ENCODE data around the gene NCS1. TPM values are rescaled to one million over a fixed set of nuclear protein-coding genes. Genes with fewer than 3 reads are reported as not detected.

The NCS1 gene
- polyA plus RNA-seq, 3 donors = not detected

DNA sequence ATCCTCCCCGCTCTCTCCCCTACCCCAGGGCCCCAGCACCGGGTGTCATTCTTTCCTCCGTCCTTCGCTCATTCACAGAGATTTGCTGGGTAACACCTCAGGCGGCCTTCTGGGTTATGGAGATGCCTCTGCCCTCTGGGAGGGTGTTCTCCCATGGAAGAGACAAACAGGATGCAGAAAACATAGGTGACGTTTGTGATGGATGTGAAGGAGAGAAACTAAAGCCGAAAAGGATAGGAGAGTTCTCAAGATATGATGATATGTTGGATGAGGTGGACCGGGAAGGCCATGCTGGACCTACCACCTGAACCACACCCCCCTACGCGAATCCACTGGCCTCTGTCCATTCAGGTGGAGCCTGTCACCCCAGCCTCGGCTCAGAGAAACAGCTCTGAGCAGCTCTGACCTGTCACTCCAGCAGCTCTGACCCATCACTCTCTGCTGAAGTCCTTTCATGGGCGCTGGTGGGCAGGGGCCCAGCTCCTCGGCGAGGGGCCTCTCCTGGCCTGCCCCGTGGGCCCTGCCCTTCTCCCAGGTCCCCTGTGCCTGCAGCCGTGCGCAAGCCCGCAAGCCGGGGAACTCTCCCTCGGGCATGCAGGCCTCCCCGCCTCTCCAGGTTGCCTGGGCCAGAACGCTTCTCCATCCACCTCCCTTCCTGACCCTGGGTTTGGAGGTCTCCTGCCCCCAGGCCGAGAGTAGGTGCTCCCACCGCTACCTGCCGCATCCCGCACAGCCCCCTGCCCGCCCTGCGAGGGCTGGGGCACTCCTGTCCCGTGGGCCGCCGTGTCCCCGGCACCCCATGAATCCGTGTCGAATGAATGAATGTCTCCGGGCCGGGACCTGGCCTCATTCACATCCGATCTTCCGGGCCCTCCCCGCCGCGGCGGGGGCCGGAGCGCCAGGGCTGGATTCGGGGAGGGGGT lies 717 bp upstream of the NCS1 start:
- no peak for DNase-seq
- Histone ChIP-seq H3K4me2 (replicated peaks; ENCODE audit: extremely low read depth, low read length, poor library complexity, severe bottlenecking) (peak overlapping the region; percentile 50), H3K36me3 (replicated peaks in 1 of 2; ENCODE audit: control insufficient read depth in 1 of 2, insufficient read depth in 2 of 2, low read length in 2 of 2) (no peaks in the 10 kb centered on the region), H4K20me1 (ENCODE audit: insufficient read depth, low read length) (no peaks in the 10 kb centered on the region), H3K9ac (ENCODE audit: insufficient read depth, low read length, poor library complexity, severe bottlenecking) (no peak overlapping the region), H3K27ac (ENCODE audit: low read depth in 1 of 2, low read length in 2 of 2) (no peak overlapping the region), H3K27me3 (ENCODE audit: control insufficient read depth in 2 of 2, insufficient read depth in 2 of 2, low read length in 2 of 2) (peaks cover 15 to 36% of the 10 kb centered on the region in 2 donors), H2AFZ (ENCODE audit: insufficient read depth, low read depth, low read length, poor library complexity, severe bottlenecking) (no peak overlapping the region), H3K4me1 (ENCODE audit: control insufficient read depth in 1 of 2, insufficient read depth in 2 of 2, low read length in 2 of 2) (peaks cover 0 to 4% of the 10 kb centered on the region in 2 donors), H3K9me3 (replicated peaks in 1 of 2; ENCODE audit: control insufficient read depth in 1 of 2, insufficient read depth in 1 of 2, low read length in 2 of 2) (no peaks in the 10 kb centered on the region), H3K79me2 (ENCODE audit: insufficient read depth, low read length) (no peaks in the 10 kb centered on the region), H3K4me3 (replicated peaks in 1 of 3; ENCODE audit: low read depth in 2 of 3, low read length in 3 of 3) (no peak overlapping the region)
- peak overlapping the region; percentile 20 to 64 for H3K4me3 Mint-ChIP-seq
- no peak for TF ChIP-seq CTCF (IDR thresholded peaks at IDR 0.05)
- H3K36me3 Mint-ChIP-seq = peaks cover 0 to 3% of the 10 kb centered on the region in 2 donors
- intact Hi-C loops (cut with micrococcal nuclease) = no loop called here
- peaks cover 3% of the 10 kb centered on the region for H3K4me1 Mint-ChIP-seq
- 48% methylated on average over 27 of the region's 45 CpGs for WGBS (ENCODE audit: insufficient coverage)
- H3K27ac Mint-ChIP-seq = peak overlapping the region in 1 of 7 donors; percentile 63
- peaks cover 43 to 64% (median 49%) of the 10 kb centered on the region in 3 donors for H3K27me3 Mint-ChIP-seq (ENCODE audit: low read depth in 3 of 3)
- peaks cover 0 to 15% (median 2%) of the 10 kb centered on the region in 7 donors for H3K9me3 Mint-ChIP-seq

DNA sequence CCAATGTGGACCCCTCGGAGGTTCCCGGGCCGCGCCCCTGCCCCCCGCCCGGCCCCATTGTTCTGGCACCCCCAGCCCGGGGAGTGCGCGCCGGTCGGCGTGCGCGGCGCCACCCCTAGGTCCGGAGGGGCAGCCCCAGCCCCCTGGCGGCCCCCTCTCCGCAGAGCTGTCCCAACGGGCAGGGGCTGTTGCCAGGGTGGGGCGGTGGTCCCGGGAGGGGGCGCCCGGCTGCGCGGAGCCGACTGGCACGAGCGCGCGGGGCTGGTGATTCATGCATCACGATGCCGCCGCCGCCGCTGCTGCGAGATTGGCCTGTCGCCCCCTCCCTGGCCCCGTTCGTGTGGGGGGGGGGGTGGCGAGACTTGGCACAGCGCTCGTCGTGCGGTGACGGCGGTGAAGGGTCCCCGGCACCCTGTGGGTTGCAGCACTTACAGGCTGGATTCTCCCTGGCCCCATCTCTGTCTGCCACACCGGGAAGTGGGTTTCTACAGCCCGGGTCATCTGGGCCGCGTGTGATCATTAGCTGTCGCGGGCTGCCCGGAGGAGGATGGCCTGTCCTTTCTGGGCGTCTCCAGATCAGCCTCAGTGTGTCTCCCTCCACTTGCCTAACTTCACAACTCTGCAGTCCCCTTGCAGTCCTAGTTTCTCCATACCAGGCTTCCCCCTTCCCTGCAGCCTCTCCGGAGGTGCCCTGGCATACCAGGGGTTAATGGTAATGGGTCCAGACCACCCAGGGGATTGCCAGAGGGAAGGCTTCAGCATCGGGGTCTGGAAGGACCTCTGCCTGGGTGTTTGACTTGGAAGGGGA lies 858 bp downstream of the NCS1 start:
- H3K9ac ChIP-seq (ENCODE audit: insufficient read depth, low read length, poor library complexity, severe bottlenecking) = no peak overlapping the region
- peaks cover 0 to 4% of the 10 kb centered on the region in 2 donors for H3K4me1 ChIP-seq (ENCODE audit: control insufficient read depth in 1 of 2, insufficient read depth in 2 of 2, low read length in 2 of 2)
- peak; percentile 14 to 42 (median 36) for DNase-seq
- no peak overlapping the region for H3K4me3 ChIP-seq (replicated peaks in 1 of 3; ENCODE audit: low read depth in 2 of 3, low read length in 3 of 3)
- Mint-ChIP-seq H3K9me3 (peaks cover 0 to 15% (median 2%) of the 10 kb centered on the region in 7 donors), H3K36me3 (peaks cover 0 to 3% of the 10 kb centered on the region in 2 donors), H3K27ac (peak overlapping the region in 1 of 7 donors; percentile 15), H3K4me3 (peak overlapping the region; percentile 43 to 82), H3K4me1 (peaks cover 3% of the 10 kb centered on the region), H3K27me3 (ENCODE audit: low read depth in 3 of 3) (peaks cover 43 to 58% (median 53%) of the 10 kb centered on the region in 3 donors)
- no peaks in the 10 kb centered on the region for H3K36me3 ChIP-seq (replicated peaks in 1 of 2; ENCODE audit: control insufficient read depth in 1 of 2, insufficient read depth in 2 of 2, low read length in 2 of 2)
- no peak overlapping the region for H2AFZ ChIP-seq (ENCODE audit: insufficient read depth, low read depth, low read length, poor library complexity, severe bottlenecking)
- H3K4me2 ChIP-seq (replicated peaks; ENCODE audit: extremely low read depth, low read length, poor library complexity, severe bottlenecking) = peak overlapping the region; percentile 22
- 1% methylated on average over 47 of the region's 57 CpGs for whole genome bisulfite sequencing (ENCODE audit: insufficient coverage)
- intact Hi-C loops (cut with micrococcal nuclease) = no loop called here
- no peaks in the 10 kb centered on the region for H4K20me1 ChIP-seq (ENCODE audit: insufficient read depth, low read length)
- H3K27me3 ChIP-seq (ENCODE audit: control insufficient read depth in 2 of 2, insufficient read depth in 2 of 2, low read length in 2 of 2) = peaks cover 15 to 36% of the 10 kb centered on the region in 2 donors
- H3K27ac ChIP-seq (ENCODE audit: low read depth in 1 of 2, low read length in 2 of 2) = no peak overlapping the region
- no peaks in the 10 kb centered on the region for H3K79me2 ChIP-seq (ENCODE audit: insufficient read depth, low read length)
- TF ChIP-seq CTCF (IDR thresholded peaks at IDR 0.05) = no peak
- no peaks in the 10 kb centered on the region for H3K9me3 ChIP-seq (replicated peaks in 1 of 2; ENCODE audit: control insufficient read depth in 1 of 2, insufficient read depth in 1 of 2, low read length in 2 of 2)
